ENCODE measurements around the gene PNPLA7. TPM values are rescaled to one million over a fixed set of nuclear protein-coding genes. Genes with fewer than 3 reads are reported as not detected.

PNPLA7 gene
- total and polyA plus RNA-seq, 8 donors = 3.5 to 51.3 (median 16.6) TPM

- Histone ChIP-seq H3K9me3 (no peaks in the 10 kb centered on the region), H3K27ac (no peak overlapping the region), H3K4me3 (peak overlapping the region in 1 of 4 donors; percentile 11), H3K4me1 (peaks cover 9 to 43% (median 33%) of the 10 kb centered on the region in 4 donors), H3K27me3 (no peaks in the 10 kb centered on the region), H3K36me3 (peaks cover 0 to 3% (median 0%) of the 10 kb centered on the region in 4 donors)
- WGBS, 5 donors = 41 to 61% (median 56%) methylated on average over 18 to 34 of the region's 34 CpGs
- intact Hi-C loops (cut with DNase I; ENCODE audit: low total_unique reads) = no loop called here
- TF ChIP-seq POLR2AphosphoS5 (IDR thresholded peaks at IDR 0.05) (no peak), POLR2A (IDR thresholded peaks at IDR 0.05) (no peak), EP300 (IDR thresholded peaks at IDR 0.05) (no peak)
- TF ChIP-seq, protein P1, sequence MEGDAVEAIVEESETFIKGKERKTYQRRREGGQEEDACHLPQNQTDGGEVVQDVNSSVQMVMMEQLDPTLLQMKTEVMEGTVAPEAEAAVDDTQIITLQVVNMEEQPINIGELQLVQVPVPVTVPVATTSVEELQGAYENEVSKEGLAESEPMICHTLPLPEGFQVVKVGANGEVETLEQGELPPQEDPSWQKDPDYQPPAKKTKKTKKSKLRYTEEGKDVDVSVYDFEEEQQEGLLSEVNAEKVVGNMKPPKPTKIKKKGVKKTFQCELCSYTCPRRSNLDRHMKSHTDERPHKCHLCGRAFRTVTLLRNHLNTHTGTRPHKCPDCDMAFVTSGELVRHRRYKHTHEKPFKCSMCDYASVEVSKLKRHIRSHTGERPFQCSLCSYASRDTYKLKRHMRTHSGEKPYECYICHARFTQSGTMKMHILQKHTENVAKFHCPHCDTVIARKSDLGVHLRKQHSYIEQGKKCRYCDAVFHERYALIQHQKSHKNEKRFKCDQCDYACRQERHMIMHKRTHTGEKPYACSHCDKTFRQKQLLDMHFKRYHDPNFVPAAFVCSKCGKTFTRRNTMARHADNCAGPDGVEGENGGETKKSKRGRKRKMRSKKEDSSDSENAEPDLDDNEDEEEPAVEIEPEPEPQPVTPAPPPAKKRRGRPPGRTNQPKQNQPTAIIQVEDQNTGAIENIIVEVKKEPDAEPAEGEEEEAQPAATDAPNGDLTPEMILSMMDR (IDR thresholded peaks at IDR 0.05) = no peak
- DNase-seq = peak in 1 of 2 donors; percentile 75
These were observed 120.1 kb downstream of the PNPLA7 start for GRCh38 chr9:137429974-137430722.

DNA sequence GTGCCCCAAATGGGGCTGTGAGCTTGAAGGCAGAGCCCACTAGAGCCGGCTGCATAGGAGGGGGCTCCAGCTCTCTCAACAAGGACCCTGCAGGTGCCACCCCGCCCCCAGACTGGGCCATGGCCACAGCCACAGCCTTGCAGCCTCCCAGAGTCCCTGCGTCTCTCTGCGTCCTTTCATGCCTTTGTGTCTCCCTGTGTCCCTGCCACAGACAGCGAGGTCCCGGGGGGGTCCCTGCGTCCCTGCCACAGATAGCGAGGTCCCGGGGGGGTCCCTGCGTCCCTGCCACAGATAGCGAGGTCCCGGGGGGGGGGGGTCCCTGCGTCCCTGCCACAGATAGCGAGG lies 120.7 kb downstream of the PNPLA7 start:
- H3K4me3 ChIP-seq = peak overlapping the region in 1 of 4 donors; percentile 3
- DNase-seq = no peak
- 44 to 77% (median 69%) methylated on average over 13 to 14 of the region's 14 CpGs for WGBS, 5 donors
- H3K4me1 ChIP-seq = peaks cover 7 to 41% (median 35%) of the 10 kb centered on the region in 4 donors
- intact Hi-C loops (cut with DNase I; ENCODE audit: low total_unique reads) = no loop called here
- no peaks in the 10 kb centered on the region for H3K9me3 ChIP-seq
- no peaks in the 10 kb centered on the region for H3K27me3 ChIP-seq
- TF ChIP-seq POLR2AphosphoS5 (IDR thresholded peaks at IDR 0.05) = no peak
- TF ChIP-seq EP300 (IDR thresholded peaks at IDR 0.05) = no peak
- TF ChIP-seq POLR2A (IDR thresholded peaks at IDR 0.05) = no peak
- TF ChIP-seq, protein P1 (IDR thresholded peaks at IDR 0.05) = no peak
- peaks cover 0 to 3% (median 0%) of the 10 kb centered on the region in 4 donors for H3K36me3 ChIP-seq
- no peak overlapping the region for H3K27ac ChIP-seq

DNA sequence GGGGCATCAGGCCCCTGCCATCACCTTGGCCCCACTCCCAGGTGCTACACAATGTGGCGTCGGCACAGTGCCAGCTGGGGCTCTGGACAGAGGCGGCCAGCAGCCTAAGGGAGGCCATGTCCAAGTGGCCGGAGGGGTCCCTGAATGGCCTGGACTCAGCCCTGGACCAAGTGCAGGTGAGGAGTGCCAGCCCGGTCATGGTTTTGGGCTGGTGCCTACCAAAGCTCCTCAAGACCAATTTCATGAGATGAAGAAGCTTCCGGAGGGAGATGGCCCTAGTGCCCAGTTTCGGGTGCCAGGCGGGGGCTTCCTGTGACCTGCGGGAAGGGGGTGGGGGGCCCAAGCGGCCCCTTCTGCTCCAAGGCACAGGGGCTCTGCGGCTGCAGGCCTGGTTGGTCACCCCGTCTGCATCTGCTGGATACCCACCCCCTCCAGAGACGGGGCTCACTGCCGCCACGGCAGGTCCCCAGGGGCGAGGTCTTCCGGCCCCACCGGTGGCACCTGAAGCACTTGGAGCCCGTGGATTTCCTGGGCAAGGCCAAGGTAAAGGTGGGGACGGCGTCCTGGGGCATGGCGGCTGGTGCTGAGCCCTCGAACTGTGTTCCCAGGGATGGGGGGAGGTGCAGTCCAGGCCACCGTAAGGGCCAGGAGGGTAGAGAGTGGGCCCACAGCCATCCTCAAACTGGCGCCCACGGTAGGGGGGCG lies 121.2 kb downstream of the PNPLA7 start:
- peak in 1 of 2 donors; percentile 63 for DNase-seq

DNA sequence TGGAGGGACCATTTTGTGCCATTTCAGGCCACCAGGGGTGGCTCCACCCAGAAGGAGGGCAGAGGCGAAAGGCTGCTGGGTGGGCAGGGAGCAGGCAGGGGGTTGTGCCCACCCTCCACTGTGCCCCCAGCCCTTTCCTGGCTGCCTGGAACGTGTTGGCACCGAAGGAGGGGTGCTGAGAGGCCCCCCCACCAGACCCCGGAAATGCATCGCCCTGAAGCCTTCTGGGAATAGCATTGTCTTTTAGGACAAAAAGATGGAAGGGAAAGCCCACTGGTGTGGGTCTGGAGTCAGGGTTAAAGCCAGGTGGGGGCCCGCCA lies 121.9 kb downstream of the PNPLA7 start:
- intact Hi-C loops (cut with DNase I; ENCODE audit: low total_unique reads) = no loop called here

More for the DNA sequence above, 121.2 kb downstream of the PNPLA7 start:
- Histone ChIP-seq H3K4me1 (peaks cover 12 to 43% (median 40%) of the 10 kb centered on the region in 4 donors), H3K27ac (no peak overlapping the region), H3K9me3 (no peaks in the 10 kb centered on the region), H3K4me3 (peak overlapping the region in 1 of 4 donors; percentile 3), H3K27me3 (no peaks in the 10 kb centered on the region), H3K36me3 (peaks cover 0 to 3% (median 0%) of the 10 kb centered on the region in 4 donors)
- intact Hi-C loops (cut with DNase I; ENCODE audit: low total_unique reads) = no loop called here
- TF ChIP-seq, protein P1 (IDR thresholded peaks at IDR 0.05) = no peak
- TF ChIP-seq EP300 (IDR thresholded peaks at IDR 0.05) (no peak), POLR2A (IDR thresholded peaks at IDR 0.05) (no peak), POLR2AphosphoS5 (IDR thresholded peaks at IDR 0.05) (no peak)
- 62 to 78% (median 76%) methylated on average over 16 to 27 of the region's 27 CpGs for WGBS, 5 donors

More for the DNA sequence above, 121.9 kb downstream of the PNPLA7 start:
- H3K27me3 ChIP-seq = no peaks in the 10 kb centered on the region
- 53 to 77% (median 64%) methylated on average over 3 to 6 of the region's 6 CpGs for WGBS, 5 donors
- H3K36me3 ChIP-seq = no peaks in the 10 kb centered on the region
- no peak for TF ChIP-seq POLR2A (IDR thresholded peaks at IDR 0.05)
- TF ChIP-seq POLR2AphosphoS5 (IDR thresholded peaks at IDR 0.05) = no peak
- TF ChIP-seq, protein P1 (IDR thresholded peaks at IDR 0.05) = no peak
- TF ChIP-seq EP300 (IDR thresholded peaks at IDR 0.05) = no peak
- no peak overlapping the region for H3K4me3 ChIP-seq
- DNase-seq = no peak
- no peak overlapping the region for H3K27ac ChIP-seq
- peaks cover 17 to 50% (median 46%) of the 10 kb centered on the region in 4 donors for H3K4me1 ChIP-seq
- H3K9me3 ChIP-seq = no peaks in the 10 kb centered on the region

Data from stomach (tissue), 9 donors.